ENCODE data around the gene URB1. TPM values are rescaled to one million over a fixed set of nuclear protein-coding genes. Genes with fewer than 3 reads are reported as not detected.
"Not testable (repeated sequence)": the region's sequence is repeated elsewhere in the genome, so short reads cannot be mapped to it uniquely, and the experiment has no call there.

URB1 gene
- polyA plus RNA-seq, 1 donor: 9.0 TPM

- Histone ChIP-seq H3K27ac (ENCODE audit: low read length) (no peak overlapping the region), H3K36me3 (ENCODE audit: control insufficient read depth, insufficient read depth, low read length) (peaks cover 6% of the 10 kb centered on the region), H3K4me1 (ENCODE audit: control insufficient read depth, insufficient read depth, low read length) (no peaks in the 10 kb centered on the region), H3K27me3 (ENCODE audit: control insufficient read depth, insufficient read depth, low read length) (no peaks in the 10 kb centered on the region), H3K4me3 (ENCODE audit: low read length) (no peak overlapping the region), H3K9me3 (ENCODE audit: control insufficient read depth, low read depth, low read length) (no peaks in the 10 kb centered on the region)
- WGBS (ENCODE audit: insufficient coverage, low lambda C conversion rate): no CpG with 5 or more reads among the region's 6 CpGs
- no peak for DNase-seq
These were observed 94.7 kb downstream of the URB1 start for GRCh38 chr21:32298148-32298559.

GRCh38 chr21:32297449-32297848 lies 95.4 kb downstream of the URB1 start:
- Histone ChIP-seq H3K27ac (ENCODE audit: low read length) (no peak overlapping the region), H3K9me3 (ENCODE audit: control insufficient read depth, low read depth, low read length) (no peaks in the 10 kb centered on the region), H3K4me3 (ENCODE audit: low read length) (no peak overlapping the region), H3K27me3 (ENCODE audit: control insufficient read depth, insufficient read depth, low read length) (no peaks in the 10 kb centered on the region), H3K36me3 (ENCODE audit: control insufficient read depth, insufficient read depth, low read length) (peaks cover 6% of the 10 kb centered on the region), H3K4me1 (ENCODE audit: control insufficient read depth, insufficient read depth, low read length) (no peaks in the 10 kb centered on the region)
- WGBS (ENCODE audit: insufficient coverage, low lambda C conversion rate): 100% methylated on average over 4 of the region's 7 CpGs
- no peak for DNase-seq

DNA sequence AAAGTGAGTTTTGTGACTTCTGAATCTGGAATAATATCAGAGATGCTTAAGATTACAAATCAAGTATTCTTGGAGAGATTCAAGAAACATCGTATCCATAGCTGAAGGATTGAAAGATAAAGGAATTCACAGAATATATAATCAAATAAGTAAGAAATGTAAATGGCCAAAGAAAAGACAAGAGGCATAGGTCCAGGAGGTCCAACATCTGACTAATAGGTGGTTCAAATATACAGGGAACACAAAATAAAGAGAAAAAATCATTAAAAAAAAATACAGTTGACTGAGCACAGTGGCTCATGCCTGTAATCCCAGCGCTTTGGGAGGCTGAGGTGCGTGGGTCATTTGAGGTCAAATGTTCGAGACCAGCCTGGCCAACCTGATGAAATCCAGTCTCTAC lies 107.3 kb downstream of the URB1 start:
- no peak for DNase-seq
- WGBS (ENCODE audit: insufficient coverage, low lambda C conversion rate): 100% methylated on average over 1 of the region's 4 CpGs
- no peak overlapping the region for H3K4me3 ChIP-seq (ENCODE audit: low read length)
- no peaks in the 10 kb centered on the region for H3K36me3 ChIP-seq (ENCODE audit: control insufficient read depth, insufficient read depth, low read length)
- no peaks in the 10 kb centered on the region for H3K27me3 ChIP-seq (ENCODE audit: control insufficient read depth, insufficient read depth, low read length)
- H3K27ac ChIP-seq (ENCODE audit: low read length): no peak overlapping the region
- no peaks in the 10 kb centered on the region for H3K9me3 ChIP-seq (ENCODE audit: control insufficient read depth, low read depth, low read length)
- H3K4me1 ChIP-seq (ENCODE audit: control insufficient read depth, insufficient read depth, low read length): no peaks in the 10 kb centered on the region

DNA sequence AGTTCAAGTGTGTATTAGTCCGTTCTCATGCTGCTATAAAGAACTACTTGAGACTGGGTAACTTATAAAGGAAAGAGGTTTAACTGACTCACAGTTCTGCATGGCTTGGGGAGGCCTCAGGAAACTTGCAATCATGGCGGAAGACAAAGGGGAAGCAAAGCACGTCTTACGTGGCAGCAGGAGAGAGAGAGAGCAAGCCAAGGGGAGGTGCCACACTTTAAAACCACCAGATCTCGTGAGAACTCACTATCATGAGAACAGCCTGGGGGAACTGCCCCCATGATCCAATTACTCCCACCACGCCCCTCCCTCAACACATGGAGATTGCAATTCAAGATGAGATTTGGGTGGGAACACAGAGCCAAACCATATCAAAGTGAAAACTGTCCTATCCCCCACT lies 109.8 kb downstream of the URB1 start:
- WGBS (ENCODE audit: insufficient coverage, low lambda C conversion rate): 89% methylated on average over 1 of the region's 6 CpGs

DNA sequence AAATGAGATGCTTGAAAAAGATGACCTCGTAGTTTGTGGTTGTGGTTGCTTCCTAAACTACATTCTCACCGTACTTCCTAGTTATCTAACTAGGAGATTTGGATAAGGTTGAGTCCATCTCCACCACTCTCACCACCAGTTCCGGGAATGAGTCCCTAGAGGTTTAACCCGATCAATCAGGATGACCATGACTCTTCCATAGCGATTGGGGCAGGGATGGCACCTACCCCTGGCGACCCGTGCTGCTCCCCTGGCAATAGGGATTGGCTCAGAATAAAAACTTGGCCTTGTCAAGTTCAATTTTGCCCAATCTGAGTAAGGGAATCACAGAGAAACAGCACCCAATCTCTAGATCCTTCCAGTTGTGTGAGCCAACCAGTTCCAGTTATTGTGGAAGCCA lies 111.3 kb downstream of the URB1 start:
- DNase-seq: no peak
- Histone ChIP-seq H3K27me3 (ENCODE audit: control insufficient read depth, insufficient read depth, low read length) (no peaks in the 10 kb centered on the region), H3K9me3 (ENCODE audit: control insufficient read depth, low read depth, low read length) (no peaks in the 10 kb centered on the region), H3K4me3 (ENCODE audit: low read length) (no peak overlapping the region), H3K36me3 (ENCODE audit: control insufficient read depth, insufficient read depth, low read length) (no peaks in the 10 kb centered on the region), H3K27ac (ENCODE audit: low read length) (no peak overlapping the region), H3K4me1 (ENCODE audit: control insufficient read depth, insufficient read depth, low read length) (peaks cover 10% of the 10 kb centered on the region)
- WGBS (ENCODE audit: insufficient coverage, low lambda C conversion rate): no CpG with 5 or more reads among the region's 7 CpGs

More for the DNA sequence above, 109.8 kb downstream of the URB1 start:
- H3K9me3 ChIP-seq (ENCODE audit: control insufficient read depth, low read depth, low read length): no peaks in the 10 kb centered on the region
- H3K27ac ChIP-seq (ENCODE audit: low read length): no peak overlapping the region
- no peaks in the 10 kb centered on the region for H3K27me3 ChIP-seq (ENCODE audit: control insufficient read depth, insufficient read depth, low read length)
- H3K4me1 ChIP-seq (ENCODE audit: control insufficient read depth, insufficient read depth, low read length): peaks cover 10% of the 10 kb centered on the region
- DNase-seq: no peak
- H3K4me3 ChIP-seq (ENCODE audit: low read length): no peak overlapping the region
- H3K36me3 ChIP-seq (ENCODE audit: control insufficient read depth, insufficient read depth, low read length): no peaks in the 10 kb centered on the region

GRCh38 chr21:32279377-32279680 lies 113.5 kb downstream of the URB1 start:
- no CpG with 5 or more reads among the region's 10 CpGs for WGBS (ENCODE audit: insufficient coverage, low lambda C conversion rate)
- no peaks in the 10 kb centered on the region for H3K36me3 ChIP-seq (ENCODE audit: control insufficient read depth, insufficient read depth, low read length)
- H3K27me3 ChIP-seq (ENCODE audit: control insufficient read depth, insufficient read depth, low read length): no peaks in the 10 kb centered on the region
- H3K4me3 ChIP-seq (ENCODE audit: low read length): peak overlapping the region; percentile 82
- H3K9me3 ChIP-seq (ENCODE audit: control insufficient read depth, low read depth, low read length): no peaks in the 10 kb centered on the region
- DNase-seq: no peak
- H3K27ac ChIP-seq (ENCODE audit: low read length): peak overlapping the region; percentile 20
- peaks cover 10% of the 10 kb centered on the region for H3K4me1 ChIP-seq (ENCODE audit: control insufficient read depth, insufficient read depth, low read length)

DNA sequence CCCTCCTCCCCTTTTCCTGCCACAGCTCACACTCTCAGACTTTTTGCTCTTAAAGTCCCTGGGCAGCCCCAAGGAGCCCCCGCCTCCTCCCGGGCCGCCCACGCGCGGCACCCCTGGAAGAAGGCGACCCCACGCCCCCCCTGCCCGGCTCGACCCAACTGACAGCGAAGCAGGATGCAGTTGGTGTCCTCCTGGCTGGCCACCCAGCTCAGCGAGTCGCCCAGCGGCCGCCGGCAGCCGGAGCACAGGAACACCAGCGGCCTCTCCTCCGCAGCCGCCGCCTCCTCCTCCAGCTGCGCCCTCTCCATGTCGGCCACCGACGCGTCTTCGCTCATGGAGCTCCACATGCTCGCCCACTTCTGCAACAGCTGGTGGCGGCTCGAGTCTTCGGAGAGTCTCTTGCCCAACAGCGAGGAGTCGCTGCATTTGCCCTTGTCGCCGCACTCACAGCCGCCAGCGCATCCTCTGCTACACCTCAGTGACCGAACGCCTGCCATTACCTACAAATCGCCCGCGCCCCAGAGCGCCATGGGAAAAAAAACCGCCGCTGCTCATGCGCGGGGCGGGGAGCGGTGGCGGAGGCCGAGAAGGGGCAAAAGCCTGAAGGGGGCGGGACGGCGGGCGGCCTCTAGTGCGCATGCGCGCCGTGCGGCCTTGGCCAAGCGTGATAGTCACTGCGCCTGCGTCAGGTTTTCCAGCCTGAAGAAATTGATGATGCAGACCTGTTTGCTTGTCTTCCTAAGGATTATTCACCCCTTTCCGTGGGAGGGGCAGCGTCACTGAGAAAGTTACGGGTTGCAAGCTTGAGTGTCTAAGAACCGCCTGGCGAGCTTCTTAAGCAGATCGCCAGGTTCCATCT lies 114.1 kb downstream of the URB1 start, which contains the start of gene MIS18A:
Gene MIS18A (minus strand): TSS at position 532 of the 859 bp plus-strand sequence. CDS start 35 bp downstream, at position 497.
- no CpG with 5 or more reads among the region's 69 CpGs for WGBS (ENCODE audit: insufficient coverage, low lambda C conversion rate)
- Histone ChIP-seq H3K4me1 (ENCODE audit: control insufficient read depth, insufficient read depth, low read length) (peaks cover 10% of the 10 kb centered on the region), H3K4me3 (ENCODE audit: low read length) (peak within 1 kb of the TSS; percentile 82), H3K27ac (ENCODE audit: low read length) (peak within 1 kb of the TSS; percentile 43), H3K36me3 (ENCODE audit: control insufficient read depth, insufficient read depth, low read length) (no peaks in the 10 kb centered on the region), H3K27me3 (ENCODE audit: control insufficient read depth, insufficient read depth, low read length) (no peaks in the 10 kb centered on the region), H3K9me3 (ENCODE audit: control insufficient read depth, low read depth, low read length) (no peaks in the 10 kb centered on the region)
- DNase-seq: peak; percentile 96 to 97

- H3K27me3 ChIP-seq (ENCODE audit: control insufficient read depth, insufficient read depth, low read length): no peaks in the 10 kb centered on the region
- no peaks in the 10 kb centered on the region for H3K9me3 ChIP-seq (ENCODE audit: control insufficient read depth, low read depth, low read length)
- H3K4me1 ChIP-seq (ENCODE audit: control insufficient read depth, insufficient read depth, low read length): peaks cover 10% of the 10 kb centered on the region
- H3K27ac ChIP-seq (ENCODE audit: low read length): no peak overlapping the region
- 17% methylated on average over 1 of the region's 9 CpGs for WGBS (ENCODE audit: insufficient coverage, low lambda C conversion rate)
- no peak for DNase-seq
- H3K36me3 ChIP-seq (ENCODE audit: control insufficient read depth, insufficient read depth, low read length): no peaks in the 10 kb centered on the region
- peak overlapping the region; percentile 82 for H3K4me3 ChIP-seq (ENCODE audit: low read length)
These were observed 114.7 kb downstream of the URB1 start for GRCh38 chr21:32278103-32278502.

DNA sequence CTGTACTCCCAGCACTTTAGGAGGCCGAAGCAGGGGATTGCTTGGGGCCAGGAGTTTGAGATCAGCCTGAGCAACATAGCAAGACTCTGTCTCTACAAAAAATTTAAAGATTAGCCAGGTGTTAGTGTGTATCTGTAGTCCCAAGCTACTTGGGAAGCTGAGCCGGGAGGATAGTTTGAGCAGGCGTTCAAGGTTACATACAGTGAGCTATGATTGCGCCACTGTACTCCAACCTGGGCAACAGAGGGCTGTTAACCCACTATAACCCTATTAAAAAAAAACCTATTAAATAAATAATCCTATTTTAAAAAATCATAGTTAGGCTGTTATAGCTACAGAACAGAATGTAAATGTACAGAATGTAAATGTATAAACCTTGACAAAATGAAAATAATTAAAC lies 116.1 kb downstream of the URB1 start:
- Histone ChIP-seq H3K36me3 (ENCODE audit: control insufficient read depth, insufficient read depth, low read length) (peaks cover 3% of the 10 kb centered on the region), H3K4me1 (ENCODE audit: control insufficient read depth, insufficient read depth, low read length) (peaks cover 10% of the 10 kb centered on the region), H3K4me3 (ENCODE audit: low read length) (no peak overlapping the region), H3K27ac (ENCODE audit: low read length) (no peak overlapping the region), H3K9me3 (ENCODE audit: control insufficient read depth, low read depth, low read length) (no peaks in the 10 kb centered on the region), H3K27me3 (ENCODE audit: control insufficient read depth, insufficient read depth, low read length) (no peaks in the 10 kb centered on the region)
- WGBS (ENCODE audit: insufficient coverage, low lambda C conversion rate): 100% methylated on average over 1 of the region's 4 CpGs
- no peak for DNase-seq

DNA sequence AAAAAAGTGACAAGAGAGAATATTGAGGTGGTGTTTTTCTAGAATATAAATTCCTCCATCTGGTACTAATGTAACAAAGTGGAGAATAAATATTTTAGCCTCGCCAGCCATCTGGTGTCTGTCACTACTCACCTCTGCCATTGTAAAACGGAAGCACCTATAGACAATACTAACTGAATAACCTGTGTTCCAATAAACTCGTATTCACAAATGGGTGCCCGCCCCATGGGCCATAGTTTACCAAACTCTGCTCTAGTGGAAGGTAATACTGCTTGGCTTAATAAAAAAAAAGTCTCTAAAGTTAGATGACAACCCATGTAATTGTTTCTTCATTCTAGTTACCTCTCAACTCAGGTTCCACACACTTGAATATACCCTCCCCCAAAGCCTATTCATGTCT lies 122.1 kb downstream of the URB1 start:
- H3K4me1 ChIP-seq (ENCODE audit: control insufficient read depth, insufficient read depth, low read length): no peaks in the 10 kb centered on the region
- H3K9me3 ChIP-seq (ENCODE audit: control insufficient read depth, low read depth, low read length): no peaks in the 10 kb centered on the region
- WGBS (ENCODE audit: insufficient coverage, low lambda C conversion rate): 70% methylated on average over 2 of the region's 4 CpGs
- H3K4me3 ChIP-seq (ENCODE audit: low read length): no peak overlapping the region
- H3K36me3 ChIP-seq (ENCODE audit: control insufficient read depth, insufficient read depth, low read length): peaks cover 25% of the 10 kb centered on the region
- DNase-seq: no peak
- no peak overlapping the region for H3K27ac ChIP-seq (ENCODE audit: low read length)
- no peaks in the 10 kb centered on the region for H3K27me3 ChIP-seq (ENCODE audit: control insufficient read depth, insufficient read depth, low read length)

- not testable (repeated sequence) for H3K4me3 ChIP-seq (ENCODE audit: low read length); H3K4me1 ChIP-seq (ENCODE audit: control insufficient read depth, insufficient read depth, low read length); H3K27ac ChIP-seq (ENCODE audit: low read length); H3K9me3 ChIP-seq (ENCODE audit: control insufficient read depth, low read depth, low read length); DNase-seq; H3K27me3 ChIP-seq (ENCODE audit: control insufficient read depth, insufficient read depth, low read length)
- H3K36me3 ChIP-seq (ENCODE audit: control insufficient read depth, insufficient read depth, low read length): peaks cover 23% of the 10 kb centered on the region
- WGBS (ENCODE audit: insufficient coverage, low lambda C conversion rate): no CpG with 5 or more reads among the region's 23 CpGs
These were observed 127.5 kb downstream of the URB1 start for GRCh38 chr21:32265321-32265720.
